Neural crest cell (in vitro differentiated cells): Measurements from ENCODE around the gene ARHGEF19. TPM values are rescaled to one million over a fixed set of nuclear protein-coding genes. Genes with fewer than 3 reads are reported as not detected.

ENCODE experiments used
- DNase-seq: peaks from one replicate; pipeline ENCODE4 v3.0.0; 2021; ENCODE audit warnings: low read depth, mixed read lengths, low spot score
- H3K27ac Mint-ChIP-seq: one replicate; pipeline ENCODE4 v1.8.0; 2021; ENCODE audit warnings: mild to moderate bottlenecking, mixed read lengths; ENCODE audit not compliant: unreplicated experiment
- H3K27me3 Mint-ChIP-seq: 2 replicates; pipeline ENCODE4 v1.8.0; 2021; ENCODE audit warnings: low read depth, mild to moderate bottlenecking, mixed read lengths
- H3K36me3 Mint-ChIP-seq: 2 replicates; pipeline ENCODE4 v1.8.0; 2021; ENCODE audit warnings: low read depth, mild to moderate bottlenecking, mixed read lengths
- H3K4me1 Mint-ChIP-seq: 2 replicates; pipeline ENCODE4 v1.8.0; 2021; ENCODE audit warnings: mixed read lengths
- H3K4me3 Mint-ChIP-seq: one replicate; pipeline ENCODE4 v1.8.0; 2021; ENCODE audit warnings: mild to moderate bottlenecking, mixed read lengths
- H3K9me3 Mint-ChIP-seq: 2 replicates; pipeline ENCODE4 v1.8.0; 2021; ENCODE audit warnings: mixed read lengths
- CTCF ChIP-seq: fragments of 200-600 bp; sonication (generic); conservative IDR thresholded peaks from 2 replicates; pipeline ENCODE4 v1.5.0; 2021; ENCODE audit warnings: antibody characterized with exemption, mild to moderate bottlenecking
- total RNA-seq: library from RNA; stranded (reverse); gene quantifications from 2 replicates; pipeline ENCODE4 v1.2.1, GENCODE V29; 2021

Gene ARHGEF19
- total RNA-seq, 1 donor from 2014 or later: 9.0 TPM

- H3K27ac Mint-ChIP-seq: no peak overlapping the region
- H3K36me3 Mint-ChIP-seq: no peaks in the 10 kb centered on the region
- H3K4me1 Mint-ChIP-seq: peaks cover 14% of the 10 kb centered on the region
- H3K27me3 Mint-ChIP-seq: peaks cover 11% of the 10 kb centered on the region
- no peaks in the 10 kb centered on the region for H3K9me3 Mint-ChIP-seq
- DNase-seq: no peak
- H3K4me3 Mint-ChIP-seq: no peak overlapping the region
- TF ChIP-seq CTCF: no peak
Observed at GRCh38 chr1:16189003-16189402, 23.4 kb downstream of the ARHGEF19 start.

DNA sequence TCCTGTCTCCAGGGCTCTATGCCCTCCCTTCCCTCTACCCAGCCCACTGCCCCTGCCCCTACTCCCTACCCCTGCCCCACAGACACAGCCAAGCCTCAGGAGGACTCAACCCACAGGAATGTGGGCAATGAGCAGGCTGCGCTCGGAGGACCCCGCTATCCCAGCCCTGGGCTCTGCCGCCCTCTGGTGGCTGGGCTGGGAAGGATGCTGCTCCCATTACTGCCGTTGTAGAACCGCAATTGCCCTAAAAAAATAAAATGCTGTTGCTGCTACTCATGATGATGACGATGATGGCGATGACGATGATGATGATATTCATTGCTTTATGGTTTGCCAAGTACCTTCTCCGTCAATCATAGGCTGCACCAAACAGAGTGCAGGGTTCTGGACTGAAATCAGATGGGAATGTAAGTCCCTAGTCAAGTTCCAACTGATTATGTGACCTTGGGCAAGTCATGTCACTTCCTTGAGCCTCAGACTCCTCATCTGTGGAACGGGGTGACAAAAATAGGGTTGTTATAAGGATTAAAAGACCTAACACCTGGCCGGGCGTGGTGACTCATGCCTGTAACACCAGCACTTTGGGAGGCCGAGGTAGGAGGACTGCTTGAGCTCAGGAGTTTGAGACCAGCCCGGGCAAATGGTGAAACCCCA lies 24.6 kb downstream of the ARHGEF19 start:
- DNase-seq: peak; percentile 76
- Mint-ChIP-seq H3K27me3 (peaks cover 11% of the 10 kb centered on the region), H3K4me1 (peaks cover 14% of the 10 kb centered on the region), H3K36me3 (no peaks in the 10 kb centered on the region), H3K27ac (no peak overlapping the region), H3K9me3 (no peaks in the 10 kb centered on the region), H3K4me3 (no peak overlapping the region)
- peak; percentile 99 for TF ChIP-seq CTCF

DNA sequence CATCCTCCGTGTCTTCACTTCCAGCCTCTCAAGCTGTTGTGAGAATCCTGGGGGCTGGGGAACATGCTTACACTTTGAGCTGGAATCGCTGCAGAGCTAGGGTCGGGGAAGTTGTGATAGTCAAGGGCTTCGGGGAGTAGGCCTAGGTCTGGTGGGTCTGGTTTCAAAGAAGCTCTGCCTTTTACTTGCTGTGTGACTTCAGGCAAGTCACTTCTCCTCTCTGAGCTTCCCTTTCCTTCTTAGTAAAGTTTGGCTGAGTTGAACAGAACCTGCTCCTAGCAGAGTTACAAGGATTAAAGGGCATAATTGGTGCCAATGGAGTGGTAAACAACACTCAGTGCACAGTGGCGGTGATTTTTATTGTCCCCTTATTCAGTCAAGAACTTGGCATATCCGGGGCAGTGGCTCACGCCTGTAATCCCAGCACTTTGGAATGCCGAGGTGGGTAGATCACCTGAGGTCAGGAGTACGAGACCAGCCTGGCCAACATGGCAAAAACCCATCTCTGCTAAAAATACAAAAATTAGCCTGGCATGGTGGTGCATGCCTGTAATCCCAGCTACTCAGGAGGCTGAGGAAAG lies 25.7 kb downstream of the ARHGEF19 start:
- Mint-ChIP-seq H3K27me3 (peaks cover 11% of the 10 kb centered on the region), H3K4me3 (no peak overlapping the region), H3K27ac (no peak overlapping the region), H3K36me3 (no peaks in the 10 kb centered on the region), H3K4me1 (peaks cover 20% of the 10 kb centered on the region), H3K9me3 (no peaks in the 10 kb centered on the region)
- no peak for DNase-seq
- no peak for TF ChIP-seq CTCF

- Mint-ChIP-seq H3K9me3 (no peaks in the 10 kb centered on the region), H3K27ac (no peak overlapping the region), H3K4me3 (no peak overlapping the region), H3K27me3 (peaks cover 5% of the 10 kb centered on the region), H3K4me1 (peaks cover 21% of the 10 kb centered on the region), H3K36me3 (no peaks in the 10 kb centered on the region)
- no peak for DNase-seq
- no peak for TF ChIP-seq CTCF
Observed at GRCh38 chr1:16184557-16185303, 27.7 kb downstream of the ARHGEF19 start.

- Mint-ChIP-seq H3K27me3 (peaks cover 3% of the 10 kb centered on the region), H3K36me3 (no peaks in the 10 kb centered on the region), H3K4me3 (no peak overlapping the region), H3K4me1 (peaks cover 21% of the 10 kb centered on the region), H3K9me3 (no peaks in the 10 kb centered on the region), H3K27ac (no peak overlapping the region)
- no peak for TF ChIP-seq CTCF
- DNase-seq: no peak
Observed at GRCh38 chr1:16183765-16184556, 28.5 kb downstream of the ARHGEF19 start.
